ENCODE measurements around the gene AFAP1.

Gene AFAP1

GRCh38 chr4:7764466-7764865 is 175.2 kb downstream of the AFAP1 start:
- no peak overlapping the region for H3K9ac ChIP-seq
- no peaks in the 10 kb centered on the region for H3K79me2 ChIP-seq
- no peak for TF ChIP-seq CTCF (IDR thresholded peaks at IDR 0.05)
- no peak overlapping the region for H3K4me2 ChIP-seq (ENCODE audit: low read length)
- H3K36me3 ChIP-seq (ENCODE audit: control insufficient read depth, insufficient read depth, low read length), result no peaks in the 10 kb centered on the region
- H3K27ac ChIP-seq, result no peak overlapping the region
- H3K4me1 ChIP-seq, result no peaks in the 10 kb centered on the region
- H3K9me3 ChIP-seq (ENCODE audit: control insufficient read depth, low read length), result no peaks in the 10 kb centered on the region
- no peak overlapping the region for H2AFZ ChIP-seq
- H3K27me3 ChIP-seq (ENCODE audit: control insufficient read depth, insufficient read depth, low read length), result no peaks in the 10 kb centered on the region
- no peak overlapping the region for H3K4me3 ChIP-seq (ENCODE audit: low read depth, low read length)

DNA sequence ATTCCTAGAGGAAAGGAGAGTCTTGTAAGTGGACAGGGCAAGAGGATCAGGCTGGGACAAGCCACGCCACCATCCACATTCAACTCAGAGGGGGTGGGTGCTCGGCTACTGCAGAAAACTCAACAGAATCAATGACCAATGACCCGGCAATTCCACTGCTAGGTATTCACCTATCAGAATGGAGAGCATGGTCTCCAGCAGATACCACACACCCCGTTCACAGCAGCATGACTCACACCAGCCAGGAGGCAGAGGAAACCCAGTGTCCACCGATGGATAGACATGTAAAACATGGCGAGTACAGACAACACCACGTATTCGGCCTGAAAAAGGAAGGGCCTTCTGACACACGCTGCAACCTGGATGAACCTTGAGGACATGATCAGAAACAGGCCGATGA is 175.9 kb downstream of the AFAP1 start:
- Histone ChIP-seq H3K27me3 (ENCODE audit: control insufficient read depth, insufficient read depth, low read length) (no peaks in the 10 kb centered on the region), H3K27ac (no peak overlapping the region), H3K79me2 (no peaks in the 10 kb centered on the region), H2AFZ (no peak overlapping the region), H3K4me3 (ENCODE audit: low read depth, low read length) (no peak overlapping the region), H3K9ac (no peak overlapping the region), H3K4me2 (ENCODE audit: low read length) (no peak overlapping the region), H3K4me1 (no peaks in the 10 kb centered on the region), H3K36me3 (ENCODE audit: control insufficient read depth, insufficient read depth, low read length) (no peaks in the 10 kb centered on the region), H3K9me3 (ENCODE audit: control insufficient read depth, low read length) (no peaks in the 10 kb centered on the region)
- no peak for TF ChIP-seq CTCF (IDR thresholded peaks at IDR 0.05)

DNA sequence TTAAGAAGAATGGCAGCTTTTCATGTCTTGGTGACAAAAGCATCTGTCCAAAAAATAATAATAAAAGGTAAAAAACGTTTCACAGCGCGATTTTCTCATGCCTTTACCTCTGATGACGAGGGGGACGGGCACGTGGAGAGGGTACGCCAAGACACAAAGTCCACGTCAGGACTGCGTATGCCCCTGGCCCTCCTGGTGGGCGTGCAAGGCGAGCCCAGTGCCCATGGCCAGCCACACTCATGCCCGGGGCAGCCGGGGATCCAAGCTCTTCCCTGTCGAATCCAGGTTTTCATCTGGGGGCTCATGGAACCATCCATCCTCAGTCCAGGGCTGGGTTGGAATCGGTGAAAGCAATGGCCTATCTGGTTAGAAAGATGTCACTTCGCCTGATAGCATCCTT is 176.6 kb downstream of the AFAP1 start:
- no peak for TF ChIP-seq CTCF (IDR thresholded peaks at IDR 0.05)
- no peak overlapping the region for H3K27ac ChIP-seq
- no peaks in the 10 kb centered on the region for H3K79me2 ChIP-seq
- H3K27me3 ChIP-seq (ENCODE audit: control insufficient read depth, insufficient read depth, low read length), result no peaks in the 10 kb centered on the region
- H2AFZ ChIP-seq, result no peak overlapping the region
- H3K4me2 ChIP-seq (ENCODE audit: low read length), result no peak overlapping the region
- H3K36me3 ChIP-seq (ENCODE audit: control insufficient read depth, insufficient read depth, low read length), result no peaks in the 10 kb centered on the region
- H3K4me1 ChIP-seq, result no peaks in the 10 kb centered on the region
- no peak overlapping the region for H3K9ac ChIP-seq
- H3K4me3 ChIP-seq (ENCODE audit: low read depth, low read length), result no peak overlapping the region
- H3K9me3 ChIP-seq (ENCODE audit: control insufficient read depth, low read length), result no peaks in the 10 kb centered on the region

GRCh38 chr4:7762376-7763030 is 177.2 kb downstream of the AFAP1 start:
- Histone ChIP-seq H3K36me3 (ENCODE audit: control insufficient read depth, insufficient read depth, low read length) (no peaks in the 10 kb centered on the region), H3K4me3 (ENCODE audit: low read depth, low read length) (no peak overlapping the region), H3K9ac (no peak overlapping the region), H3K27ac (no peak overlapping the region), H2AFZ (no peak overlapping the region), H3K4me1 (no peaks in the 10 kb centered on the region), H3K9me3 (ENCODE audit: control insufficient read depth, low read length) (no peaks in the 10 kb centered on the region), H3K4me2 (ENCODE audit: low read length) (no peak overlapping the region), H3K79me2 (no peaks in the 10 kb centered on the region), H3K27me3 (ENCODE audit: control insufficient read depth, insufficient read depth, low read length) (no peaks in the 10 kb centered on the region)
- TF ChIP-seq CTCF (IDR thresholded peaks at IDR 0.05), result no peak

DNA sequence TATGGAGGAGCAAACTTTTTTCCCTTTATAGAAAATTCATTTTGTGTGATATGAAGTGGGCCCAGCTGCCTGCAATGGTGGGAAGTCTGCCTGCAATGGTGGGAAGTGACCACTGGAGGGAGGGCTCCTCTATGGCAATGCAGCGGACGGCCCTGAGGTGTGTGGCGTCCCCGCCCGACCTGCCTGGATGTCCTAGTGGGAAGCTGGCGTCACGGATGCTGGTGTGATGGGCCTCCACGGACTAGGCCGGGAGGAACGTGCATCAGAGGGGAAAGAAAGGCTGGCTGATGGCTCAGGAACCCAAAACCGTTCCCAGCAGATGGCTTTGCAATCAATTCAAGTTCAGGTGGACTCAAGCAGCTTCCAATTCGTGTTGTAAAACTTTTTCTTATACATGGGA is 177.9 kb downstream of the AFAP1 start:
- no peak overlapping the region for H3K9ac ChIP-seq
- no peaks in the 10 kb centered on the region for H3K4me1 ChIP-seq
- peak; percentile 32 for TF ChIP-seq CTCF (IDR thresholded peaks at IDR 0.05)

More for the DNA sequence above, 177.9 kb downstream of the AFAP1 start:
- H3K4me3 ChIP-seq (ENCODE audit: low read depth, low read length), result no peak overlapping the region
- no peaks in the 10 kb centered on the region for H3K27me3 ChIP-seq (ENCODE audit: control insufficient read depth, insufficient read depth, low read length)
- no peak overlapping the region for H2AFZ ChIP-seq
- H3K36me3 ChIP-seq (ENCODE audit: control insufficient read depth, insufficient read depth, low read length), result no peaks in the 10 kb centered on the region
- H3K4me2 ChIP-seq (ENCODE audit: low read length), result no peak overlapping the region
- no peak overlapping the region for H3K27ac ChIP-seq
- H3K9me3 ChIP-seq (ENCODE audit: control insufficient read depth, low read length), result no peaks in the 10 kb centered on the region
- H3K79me2 ChIP-seq, result no peaks in the 10 kb centered on the region
